ENCODE measurements around the gene P4HA1.
"Not testable (repeated sequence)": the region's sequence is repeated elsewhere in the genome, so short reads cannot be mapped to it uniquely, and the experiment has no call there.

The P4HA1 gene

DNA sequence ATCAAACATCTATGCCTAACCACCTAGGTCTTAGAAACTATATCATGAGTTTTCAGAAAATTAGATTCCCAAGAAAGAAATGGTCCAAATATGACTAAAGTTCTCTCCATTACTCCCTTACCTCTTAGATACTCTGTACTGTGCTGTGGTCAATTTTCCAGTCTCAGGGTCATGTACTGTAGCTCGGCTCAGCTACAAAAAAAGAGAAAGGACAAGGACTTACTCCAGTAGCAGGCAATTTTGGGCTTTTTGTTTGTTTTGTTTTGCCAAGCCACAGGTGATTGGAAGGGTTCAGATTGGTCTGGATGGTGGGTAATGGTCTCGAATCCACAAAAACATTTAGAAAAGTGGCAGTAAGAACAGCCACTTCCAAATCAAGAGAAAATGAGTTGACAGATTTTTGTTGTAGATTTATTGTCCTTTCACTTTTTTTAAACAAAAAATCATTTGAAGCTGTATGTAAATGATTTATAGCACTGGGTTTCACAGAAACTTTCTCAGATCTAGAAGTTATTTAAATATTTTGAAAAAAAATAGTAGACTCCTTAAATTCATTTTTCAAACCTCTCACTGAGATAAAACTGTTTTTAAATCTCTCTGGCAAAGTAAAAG lies 52.8 kb downstream of the P4HA1 start:
- DNase-seq (ENCODE audit: low read depth in 2 of 3, low spot score in 1 of 3), result no peak

DNA sequence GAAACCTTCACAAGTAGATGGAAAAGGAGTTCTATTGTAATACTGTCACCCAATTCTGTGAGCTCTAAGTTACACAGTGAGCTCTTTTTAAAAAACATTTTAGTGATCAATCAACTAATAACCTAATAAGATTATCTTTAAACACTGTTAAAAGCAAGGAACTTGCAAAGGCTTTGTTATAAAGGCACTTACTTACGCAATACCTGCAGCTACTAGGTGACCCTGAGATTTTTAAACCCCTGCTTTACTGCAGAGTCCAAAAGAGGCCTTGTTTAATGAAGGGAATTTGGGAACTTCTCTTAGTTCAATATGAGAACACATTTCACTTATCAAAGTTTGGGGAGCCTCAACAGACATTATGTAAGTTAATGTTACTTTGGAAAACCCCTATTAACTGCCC lies 53.3 kb downstream of the P4HA1 start:
- DNase-seq (ENCODE audit: low read depth in 2 of 3, low spot score in 1 of 3), result no peak

DNA sequence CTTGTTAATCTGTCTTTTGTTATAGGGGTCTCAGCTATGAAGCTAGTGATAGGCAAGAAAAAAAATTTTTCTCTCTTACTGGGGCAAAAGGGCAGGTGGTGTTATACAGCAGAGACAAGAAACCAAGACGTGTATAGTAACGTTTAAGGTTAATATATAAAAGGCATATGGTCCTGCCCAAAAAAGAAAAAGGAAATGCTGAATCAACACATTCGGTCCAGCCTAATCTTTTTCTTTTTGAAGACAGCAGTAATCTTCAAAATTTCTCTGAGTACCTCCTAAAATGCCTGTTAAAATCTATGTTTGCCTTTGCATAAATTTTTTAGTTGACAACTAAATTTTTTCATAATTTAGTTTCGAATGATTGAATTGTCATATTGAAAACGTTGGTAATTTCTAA lies 54.5 kb downstream of the P4HA1 start:
- DNase-seq (ENCODE audit: low read depth in 2 of 3, low spot score in 1 of 3), result no peak

DNA sequence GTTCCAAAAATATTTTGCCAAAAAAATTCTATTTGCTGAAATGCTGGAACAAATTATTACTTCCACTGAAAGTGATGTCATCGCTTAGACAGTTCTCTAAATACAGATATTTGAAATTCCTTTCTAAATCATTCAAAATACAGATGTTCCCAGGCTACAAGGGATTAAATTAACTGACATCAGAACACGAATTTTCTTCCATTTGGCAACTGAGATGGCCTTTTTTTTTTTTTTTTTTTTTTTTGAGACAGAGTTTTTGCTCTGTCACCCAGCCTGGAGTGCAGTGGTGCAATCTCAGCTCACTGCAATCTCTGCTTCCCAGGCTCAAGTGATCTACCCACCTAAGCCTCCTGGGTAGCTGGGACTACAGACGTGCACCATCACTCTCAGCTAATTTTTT lies 57.0 kb downstream of the P4HA1 start:
- no peak for DNase-seq (ENCODE audit: low read depth in 2 of 3, low spot score in 1 of 3)

GRCh38 chr10:73036285-73036684 lies 60.4 kb downstream of the P4HA1 start:
- not testable (repeated sequence) for DNase-seq (ENCODE audit: low read depth in 2 of 3, low spot score in 1 of 3)

DNA sequence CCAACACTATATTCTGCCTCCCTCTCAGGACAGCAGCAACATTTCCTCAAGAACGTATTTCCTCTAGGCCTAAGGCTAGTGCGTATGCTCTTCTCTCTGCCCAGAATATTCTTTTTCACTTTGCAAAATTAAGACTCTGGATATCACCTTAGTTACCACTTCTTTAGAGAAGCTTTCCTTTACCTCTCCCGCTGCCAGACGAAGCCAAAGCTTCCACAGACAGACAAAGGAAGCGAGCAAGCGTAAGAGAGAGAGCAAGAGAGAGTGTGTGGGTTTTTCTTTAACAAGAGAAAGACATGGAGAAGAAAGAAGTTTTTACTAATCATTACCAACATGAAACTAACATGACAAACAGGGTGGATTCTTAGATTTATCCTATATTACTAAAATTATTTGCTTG lies 64.1 kb downstream of the P4HA1 start:
- no peak for DNase-seq (ENCODE audit: low read depth in 2 of 3, low spot score in 1 of 3)

GRCh38 chr10:73026623-73027022 lies 70.0 kb downstream of the P4HA1 start:
- DNase-seq (ENCODE audit: low read depth in 2 of 3, low spot score in 1 of 3), result not testable (repeated sequence)

GRCh38 chr10:73023455-73024070 lies 73.1 kb downstream of the P4HA1 start:
- DNase-seq (ENCODE audit: low read depth in 2 of 3, low spot score in 1 of 3), result not testable (repeated sequence)

DNA sequence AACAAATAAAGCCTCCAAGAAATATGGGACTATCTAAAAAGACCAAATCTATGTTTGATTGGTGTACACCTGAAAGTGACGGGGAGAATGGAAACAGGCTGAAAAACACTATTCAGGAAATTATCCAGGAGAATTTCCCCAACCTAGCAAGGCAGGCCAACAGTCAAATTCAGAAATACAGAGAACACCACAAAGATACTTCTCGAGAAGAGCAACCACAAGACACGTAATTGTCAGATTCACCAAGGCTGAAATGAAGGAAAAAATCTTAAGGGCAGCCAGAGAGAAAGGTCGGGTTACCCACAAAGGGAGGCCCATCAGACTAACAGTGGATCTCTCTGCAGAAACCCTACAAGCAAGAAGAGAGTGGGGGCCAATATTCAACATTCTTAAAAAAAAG lies 73.7 kb downstream of the P4HA1 start:
- not testable (repeated sequence) for DNase-seq (ENCODE audit: low read depth in 2 of 3, low spot score in 1 of 3)

DNA sequence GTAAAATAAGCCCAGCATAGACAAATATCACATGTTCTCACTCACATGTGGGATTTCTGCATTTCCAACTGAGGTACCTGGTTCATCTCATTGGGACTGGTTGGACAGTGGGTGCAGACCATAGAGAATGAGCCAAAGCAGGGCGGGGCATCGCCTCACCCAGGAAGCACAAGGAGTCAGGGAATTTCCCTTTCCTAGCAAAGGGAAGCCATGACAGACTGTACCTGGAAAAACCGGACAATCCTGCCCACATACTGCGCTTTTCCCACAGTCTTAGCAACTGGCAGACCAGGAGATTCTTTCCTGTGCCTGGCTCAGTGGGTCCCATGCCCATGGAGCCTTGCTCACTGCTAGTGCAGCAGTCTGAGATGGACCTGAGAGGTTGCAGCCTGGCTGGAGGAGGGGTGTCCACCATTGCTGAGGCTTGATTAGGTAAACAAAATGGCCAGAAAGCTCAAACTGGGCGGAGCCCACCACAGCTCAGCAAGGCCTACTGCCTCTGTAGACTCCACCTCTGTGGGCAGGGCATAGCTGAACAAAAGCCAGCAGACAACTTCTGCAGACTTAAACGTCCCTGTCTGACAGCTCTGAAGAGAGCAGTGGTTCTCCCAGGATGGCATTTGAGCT lies 75.0 kb downstream of the P4HA1 start:
- not testable (repeated sequence) for DNase-seq (ENCODE audit: low read depth in 2 of 3, low spot score in 1 of 3)

GRCh38 chr10:73021050-73021449 lies 75.6 kb downstream of the P4HA1 start:
- no peak for DNase-seq (ENCODE audit: low read depth in 2 of 3, low spot score in 1 of 3)

- no peak for DNase-seq (ENCODE audit: low read depth in 2 of 3, low spot score in 1 of 3)
Observed at GRCh38 chr10:73019100-73019499, 77.6 kb downstream of the P4HA1 start.

DNA sequence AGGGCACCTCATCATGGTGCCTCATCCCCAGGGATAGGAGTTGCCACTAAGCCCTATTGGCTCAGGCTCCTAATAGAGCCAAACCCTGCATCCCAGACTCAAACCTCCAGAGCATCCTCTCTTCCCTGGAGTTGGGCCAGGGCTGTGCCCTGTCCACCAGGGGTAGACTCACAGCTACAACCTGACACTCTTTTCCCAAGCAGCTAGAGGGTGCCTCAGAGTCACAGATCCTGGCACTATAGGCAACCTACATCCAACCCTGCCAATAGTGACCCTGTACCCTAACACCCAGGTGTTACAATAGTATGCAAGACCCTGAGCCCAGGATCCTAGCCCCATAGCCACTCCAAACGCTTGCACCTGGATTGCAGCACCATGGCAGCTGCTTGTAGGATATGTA lies 78.0 kb downstream of the P4HA1 start:
- DNase-seq (ENCODE audit: low read depth in 2 of 3, low spot score in 1 of 3), result no peak

- DNase-seq (ENCODE audit: low read depth in 2 of 3, low spot score in 1 of 3), result no peak
Observed at GRCh38 chr10:73017955-73018480, 78.6 kb downstream of the P4HA1 start.

GRCh38 chr10:73015779-73016178 lies 80.9 kb downstream of the P4HA1 start:
- no peak for DNase-seq (ENCODE audit: low read depth in 2 of 3, low spot score in 1 of 3)

- no peak for DNase-seq (ENCODE audit: low read depth in 2 of 3, low spot score in 1 of 3)
Observed at GRCh38 chr10:73003822-73004221, 92.8 kb downstream of the P4HA1 start.

DNA sequence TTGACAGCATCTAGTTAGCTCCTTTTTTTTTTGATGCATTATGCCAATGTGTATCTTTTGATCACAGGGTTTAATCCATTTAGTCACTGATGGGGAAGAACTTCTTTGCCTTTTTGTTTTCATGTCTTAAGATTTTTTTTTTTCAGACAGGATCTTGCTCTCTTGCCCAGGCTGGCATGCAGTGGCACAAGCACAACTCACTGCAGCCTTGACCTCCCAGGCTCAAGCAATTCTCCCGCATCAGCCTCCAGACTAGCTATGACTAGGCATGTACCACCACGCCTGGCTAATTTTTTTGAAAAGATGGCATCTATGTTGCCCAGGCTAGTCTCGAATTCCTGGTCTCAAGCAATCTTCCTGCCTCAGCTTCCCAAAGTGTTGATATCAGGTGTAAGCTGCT lies 95.7 kb downstream of the P4HA1 start:
- no peak for DNase-seq (ENCODE audit: low read depth in 2 of 3, low spot score in 1 of 3)

DNA sequence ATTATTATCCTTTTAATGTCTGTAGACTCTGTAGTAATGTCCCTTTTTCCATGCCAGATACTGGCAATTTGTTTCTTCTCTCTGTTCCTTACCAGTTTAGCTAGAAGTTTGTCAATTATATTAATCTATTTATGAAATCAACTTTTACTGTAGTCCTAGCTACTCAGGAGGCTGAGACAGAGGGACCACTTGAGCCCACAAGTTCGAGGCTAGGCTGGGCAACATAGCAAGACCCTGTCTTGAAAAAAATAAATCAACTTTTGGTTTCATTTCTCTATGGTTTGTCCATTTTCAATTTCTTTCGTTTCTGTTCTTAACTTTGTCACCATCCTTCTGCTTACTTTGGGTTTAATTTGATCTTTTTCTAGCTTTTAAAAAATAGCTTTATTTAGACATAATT lies 99.6 kb downstream of the P4HA1 start:
- no peak for DNase-seq (ENCODE audit: low read depth in 2 of 3, low spot score in 1 of 3)

- DNase-seq (ENCODE audit: low read depth in 2 of 3, low spot score in 1 of 3), result not testable (repeated sequence)
Observed at GRCh38 chr10:72995459-72995858, 101.2 kb downstream of the P4HA1 start.

- not testable (repeated sequence) for DNase-seq (ENCODE audit: low read depth in 2 of 3, low spot score in 1 of 3)
Observed at GRCh38 chr10:72989771-72990170, 106.9 kb downstream of the P4HA1 start.

- not testable (repeated sequence) for DNase-seq (ENCODE audit: low read depth in 2 of 3, low spot score in 1 of 3)
Observed at GRCh38 chr10:72984618-72985017, 112.0 kb downstream of the P4HA1 start.

DNA sequence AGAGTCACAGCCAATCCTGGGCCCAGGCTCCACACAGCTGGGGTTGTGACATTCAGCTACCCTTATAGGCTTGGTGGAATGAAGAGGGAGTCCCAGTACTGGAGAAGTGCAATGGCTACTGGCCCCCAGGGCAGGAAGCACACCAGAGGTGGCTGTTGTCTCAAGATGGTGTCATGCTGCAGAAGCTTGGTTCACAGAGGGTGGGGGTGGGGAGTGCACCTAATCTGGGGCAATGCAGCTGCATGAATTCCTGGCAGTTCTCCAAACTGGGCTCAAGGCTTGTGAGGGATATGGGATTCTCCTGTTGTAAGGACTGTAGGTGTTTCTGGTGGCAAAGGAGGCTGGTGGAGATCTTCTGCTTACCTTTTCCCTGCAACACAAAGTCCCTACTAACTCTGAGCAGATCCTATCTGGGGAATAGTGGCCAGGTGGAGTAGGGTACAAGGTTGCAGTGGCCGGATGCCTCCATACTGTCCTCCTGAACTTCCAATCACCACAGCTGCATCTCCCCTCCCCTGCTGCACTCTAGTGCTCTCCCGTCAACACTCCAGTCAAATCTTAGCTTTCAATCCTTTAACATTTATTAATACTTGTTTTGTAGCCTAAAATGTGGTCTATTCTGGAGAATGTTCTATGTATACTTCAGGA lies 114.7 kb downstream of the P4HA1 start:
- no peak for DNase-seq (ENCODE audit: low read depth in 2 of 3, low spot score in 1 of 3)
